ENCODE data around the gene KCNA1.
A peak's percentile ranks its signal among the peaks of the same experiment; 100 is the strongest.

KCNA1 gene

DNA sequence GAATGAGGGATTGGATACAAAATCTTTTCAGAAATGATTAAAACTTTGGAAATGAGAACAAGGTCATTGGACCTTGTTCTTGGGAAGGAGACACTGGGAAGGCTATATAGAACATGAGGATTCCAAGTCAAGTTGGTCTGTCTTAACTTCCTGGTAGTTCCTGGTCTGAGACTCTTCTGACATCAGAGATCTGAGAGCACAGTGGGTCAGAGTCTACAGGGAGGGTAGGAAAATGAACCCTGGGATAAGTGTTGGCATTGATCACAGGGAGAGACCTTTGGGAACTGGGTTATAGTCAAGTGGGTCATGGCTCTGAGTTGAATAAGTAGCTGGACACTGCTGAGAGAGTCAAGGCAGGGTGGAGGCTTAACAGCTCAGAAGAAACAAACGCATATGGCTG lies 17.3 kb upstream of the KCNA1 start:
- in situ Hi-C loops (cut with MboI; ENCODE audit: low sequenced_read_pairs), result no loop called here
- H3K9me3 ChIP-seq, result no peaks in the 10 kb centered on the region
- no peak overlapping the region for H3K4me3 ChIP-seq
- no peaks in the 10 kb centered on the region for H3K36me3 ChIP-seq (replicated peaks)
- no peaks in the 10 kb centered on the region; the same call in none of the 2 replicates for H3K27me3 ChIP-seq (ENCODE audit: low read depth)
- H3K4me1 ChIP-seq, result no peaks in the 10 kb centered on the region
- no peak for DNase-seq (ENCODE audit: low spot score in 2 of 2)

- Histone ChIP-seq H3K9me3 (no peaks in the 10 kb centered on the region), H3K27me3 (ENCODE audit: low read depth) (no peaks in the 10 kb centered on the region; the same call in none of the 2 replicates), H3K36me3 (replicated peaks) (no peaks in the 10 kb centered on the region), H3K4me1 (no peaks in the 10 kb centered on the region), H3K4me3 (no peak overlapping the region)
- in situ Hi-C loops (cut with MboI; ENCODE audit: low sequenced_read_pairs), result no loop called here
- no peak for DNase-seq (ENCODE audit: low spot score in 2 of 2)
These were observed 15.7 kb upstream of the KCNA1 start for GRCh38 chr12:4894019-4894418.

- Histone ChIP-seq H3K4me1 (no peaks in the 10 kb centered on the region), H3K9me3 (no peaks in the 10 kb centered on the region), H3K4me3 (no peak overlapping the region), H3K27me3 (ENCODE audit: low read depth) (no peaks in the 10 kb centered on the region; the same call in 1 of the 2 replicates), H3K36me3 (replicated peaks) (no peaks in the 10 kb centered on the region)
- in situ Hi-C loops (cut with MboI; ENCODE audit: low sequenced_read_pairs), result no loop called here
- no peak for DNase-seq (ENCODE audit: low spot score in 2 of 2)
These were observed 10.3 kb upstream of the KCNA1 start for GRCh38 chr12:4899364-4899763.

DNA sequence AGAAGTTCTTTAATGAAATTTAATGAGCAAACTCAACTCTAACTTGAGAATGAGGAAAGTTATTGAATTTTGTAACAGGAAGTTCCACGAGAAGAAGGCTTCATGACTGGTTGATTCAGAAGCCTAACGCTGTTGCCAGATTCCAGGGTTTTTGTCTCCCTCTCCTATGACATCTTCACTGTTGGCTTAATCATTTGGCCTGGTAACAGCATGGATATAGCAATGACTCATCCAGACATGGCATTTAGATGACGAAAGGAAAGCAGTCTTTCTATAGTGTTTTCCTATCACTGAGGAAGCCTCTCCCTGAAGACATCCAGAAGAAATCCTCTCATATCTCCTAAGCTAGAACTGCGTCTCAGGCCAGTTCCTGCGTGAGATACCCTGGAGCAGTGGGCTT lies 9.4 kb upstream of the KCNA1 start:
- Histone ChIP-seq H3K36me3 (replicated peaks) (no peaks in the 10 kb centered on the region), H3K4me3 (no peak overlapping the region), H3K4me1 (no peaks in the 10 kb centered on the region), H3K27me3 (ENCODE audit: low read depth) (no peaks in the 10 kb centered on the region; the same call in 1 of the 2 replicates), H3K9me3 (no peaks in the 10 kb centered on the region)
- no peak for DNase-seq (ENCODE audit: low spot score in 2 of 2)
- in situ Hi-C loops (cut with MboI; ENCODE audit: low sequenced_read_pairs), result no loop called here

- Histone ChIP-seq H3K4me1 (no peaks in the 10 kb centered on the region), H3K36me3 (replicated peaks) (no peaks in the 10 kb centered on the region), H3K9me3 (no peaks in the 10 kb centered on the region), H3K4me3 (no peak overlapping the region), H3K27me3 (ENCODE audit: low read depth) (peaks cover 21% of the 10 kb centered on the region)
- in situ Hi-C loops (cut with MboI; ENCODE audit: low sequenced_read_pairs), result no loop called here
- no peak for DNase-seq (ENCODE audit: low spot score in 2 of 2)
These were observed 4.4 kb upstream of the KCNA1 start for GRCh38 chr12:4905316-4905715.

DNA sequence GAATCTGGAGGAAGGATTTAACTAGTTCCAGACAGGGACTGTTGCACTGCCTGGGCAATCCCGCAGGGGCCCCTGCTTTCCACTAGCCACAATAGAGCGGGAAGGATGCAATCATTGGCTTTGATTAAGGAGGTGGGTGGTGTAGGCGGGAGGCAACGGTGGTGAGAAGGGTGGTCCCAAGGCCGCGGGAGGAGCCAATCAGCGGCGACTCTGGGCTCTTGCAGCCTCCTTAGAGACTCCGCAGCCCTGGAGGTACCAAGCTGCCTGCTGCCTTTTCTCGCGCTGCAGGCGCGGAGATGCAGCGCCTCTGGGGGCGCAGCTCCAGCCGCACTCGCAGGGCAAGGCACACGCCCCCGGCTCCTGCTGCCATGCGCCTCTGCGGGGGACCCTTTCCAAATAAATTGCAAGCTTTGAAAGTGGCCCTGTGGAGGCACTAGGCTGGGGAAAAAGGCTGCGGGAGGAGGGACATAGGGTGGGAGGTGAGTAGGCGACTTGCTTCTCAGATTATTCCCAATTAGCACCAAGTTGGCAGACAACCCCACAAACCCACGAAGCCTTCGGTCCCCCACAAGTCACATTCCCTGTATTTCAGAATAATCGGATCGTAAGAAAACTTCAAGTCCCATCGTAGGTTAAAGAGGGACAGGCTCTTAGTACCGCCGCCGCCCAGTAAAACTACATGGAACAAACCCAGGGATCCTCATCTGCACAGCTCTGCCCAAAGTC lies 858 bp upstream of the KCNA1 start:
- Histone ChIP-seq H3K27me3 (ENCODE audit: low read depth) (peaks cover 33% of the 10 kb centered on the region), H3K9me3 (no peaks in the 10 kb centered on the region), H3K36me3 (replicated peaks) (no peaks in the 10 kb centered on the region), H3K4me1 (no peaks in the 10 kb centered on the region), H3K4me3 (no peak overlapping the region)
- DNase-seq (ENCODE audit: low spot score in 2 of 2), result peak; percentile 6 to 49
- in situ Hi-C loops (cut with MboI; ENCODE audit: low sequenced_read_pairs), result no loop called here

DNA sequence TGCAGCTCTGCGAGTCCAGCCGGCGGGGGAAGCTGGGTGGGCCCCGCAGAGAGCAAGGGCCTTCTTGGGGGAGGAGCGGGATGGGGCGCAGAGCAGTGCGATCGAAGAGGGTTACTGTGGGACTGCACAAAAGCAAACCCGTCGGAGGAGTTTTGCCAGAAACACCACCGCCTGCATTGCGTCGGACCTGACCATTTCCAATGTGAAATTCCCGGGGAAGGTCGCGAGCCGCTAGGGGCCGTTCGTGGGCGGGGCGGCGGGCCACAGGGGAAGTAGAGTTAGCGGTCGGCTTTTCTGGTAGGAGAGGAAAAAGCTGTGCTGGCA lies 333 bp upstream of the KCNA1 start:
- Histone ChIP-seq H3K9me3 (no peaks in the 10 kb centered on the region), H3K27me3 (ENCODE audit: low read depth) (peaks cover 37% of the 10 kb centered on the region), H3K36me3 (replicated peaks) (no peaks in the 10 kb centered on the region), H3K4me3 (no peak overlapping the region), H3K4me1 (no peaks in the 10 kb centered on the region)
- DNase-seq (ENCODE audit: low spot score in 2 of 2), result peak in 1 of 2 experiments; percentile 14
- in situ Hi-C loops (cut with MboI; ENCODE audit: low sequenced_read_pairs), result no loop called here

DNA sequence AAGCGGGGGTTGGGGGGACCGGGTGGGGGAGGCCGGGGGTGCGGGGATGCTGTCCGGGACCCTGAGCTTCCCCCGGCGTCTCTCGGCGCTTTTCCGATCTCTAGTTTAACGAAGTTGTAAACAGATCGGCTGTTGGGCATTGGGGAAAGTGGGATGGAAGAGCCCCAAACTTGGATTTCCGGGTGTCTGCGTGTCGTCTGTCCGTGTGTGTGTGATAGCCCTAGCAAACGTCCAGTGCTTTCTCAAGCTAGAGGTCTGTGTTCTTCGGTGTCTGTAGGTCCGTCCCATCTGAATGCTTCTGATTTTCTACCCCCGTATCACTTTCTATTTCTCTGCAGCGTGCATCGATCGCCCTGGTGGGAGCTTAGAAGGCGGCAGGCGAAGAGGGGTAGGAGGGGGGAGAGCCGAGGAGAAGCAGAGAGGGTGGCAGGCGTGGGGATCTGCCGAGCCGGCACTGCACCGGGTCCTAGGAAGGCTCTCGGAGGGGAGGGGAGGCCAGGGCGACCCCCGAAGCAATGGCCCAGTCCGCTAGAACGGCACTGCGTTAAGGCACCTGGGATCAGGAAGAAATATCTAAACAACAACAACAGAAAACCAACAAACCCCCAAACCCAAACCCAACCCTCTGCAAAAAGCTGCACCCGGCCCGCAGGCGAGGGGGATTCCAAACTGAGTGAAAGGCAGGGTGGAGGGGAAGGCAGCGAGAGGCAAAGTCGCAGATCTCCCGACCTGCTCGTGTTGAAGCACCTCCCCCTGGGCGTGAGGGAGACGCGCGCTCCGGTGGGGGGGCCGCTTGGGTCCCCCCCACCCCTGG lies 1.0 kb downstream of the KCNA1 start:
- in situ Hi-C loops (cut with MboI; ENCODE audit: low sequenced_read_pairs), result no loop called here
- no peaks in the 10 kb centered on the region for H3K36me3 ChIP-seq (replicated peaks)
- DNase-seq (ENCODE audit: low spot score in 2 of 2), result no peak

DNA sequence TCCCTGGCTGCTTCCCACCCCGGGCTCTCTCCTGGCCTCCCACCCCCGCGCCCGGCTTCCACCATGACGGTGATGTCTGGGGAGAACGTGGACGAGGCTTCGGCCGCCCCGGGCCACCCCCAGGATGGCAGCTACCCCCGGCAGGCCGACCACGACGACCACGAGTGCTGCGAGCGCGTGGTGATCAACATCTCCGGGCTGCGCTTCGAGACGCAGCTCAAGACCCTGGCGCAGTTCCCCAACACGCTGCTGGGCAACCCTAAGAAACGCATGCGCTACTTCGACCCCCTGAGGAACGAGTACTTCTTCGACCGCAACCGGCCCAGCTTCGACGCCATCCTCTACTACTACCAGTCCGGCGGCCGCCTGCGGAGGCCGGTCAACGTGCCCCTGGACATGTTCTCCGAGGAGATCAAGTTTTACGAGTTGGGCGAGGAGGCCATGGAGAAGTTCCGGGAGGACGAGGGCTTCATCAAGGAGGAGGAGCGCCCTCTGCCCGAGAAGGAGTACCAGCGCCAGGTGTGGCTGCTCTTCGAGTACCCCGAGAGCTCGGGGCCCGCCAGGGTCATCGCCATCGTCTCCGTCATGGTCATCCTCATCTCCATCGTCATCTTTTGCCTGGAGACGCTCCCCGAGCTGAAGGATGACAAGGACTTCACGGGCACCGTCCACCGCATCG lies 1.8 kb downstream of the KCNA1 start:
- Histone ChIP-seq H3K36me3 (replicated peaks) (no peaks in the 10 kb centered on the region), H3K4me3 (no peak overlapping the region), H3K4me1 (no peaks in the 10 kb centered on the region), H3K27me3 (ENCODE audit: low read depth) (peaks cover 39% of the 10 kb centered on the region), H3K9me3 (no peaks in the 10 kb centered on the region)
- no peak for DNase-seq (ENCODE audit: low spot score in 2 of 2)
- in situ Hi-C loops (cut with MboI; ENCODE audit: low sequenced_read_pairs), result no loop called here

More for the DNA sequence above, 1.0 kb downstream of the KCNA1 start:
- H3K9me3 ChIP-seq, result no peaks in the 10 kb centered on the region
- H3K27me3 ChIP-seq (ENCODE audit: low read depth), result peaks cover 37% of the 10 kb centered on the region
- H3K4me1 ChIP-seq, result no peaks in the 10 kb centered on the region
- H3K4me3 ChIP-seq, result no peak overlapping the region

GRCh38 chr12:4914720-4915119 lies 5.0 kb downstream of the KCNA1 start:
- no peak for DNase-seq (ENCODE audit: low spot score in 2 of 2)
- Histone ChIP-seq H3K4me1 (no peaks in the 10 kb centered on the region), H3K27me3 (ENCODE audit: low read depth) (peaks cover 25% of the 10 kb centered on the region), H3K4me3 (no peak overlapping the region), H3K36me3 (replicated peaks) (no peaks in the 10 kb centered on the region), H3K9me3 (no peaks in the 10 kb centered on the region)
- in situ Hi-C loops (cut with MboI; ENCODE audit: low sequenced_read_pairs), result no loop called here

- peaks cover 21% of the 10 kb centered on the region for H3K27me3 ChIP-seq (ENCODE audit: low read depth)
- in situ Hi-C loops (cut with MboI; ENCODE audit: low sequenced_read_pairs), result no loop called here
- no peaks in the 10 kb centered on the region for H3K36me3 ChIP-seq (replicated peaks)
- no peaks in the 10 kb centered on the region for H3K9me3 ChIP-seq
- H3K4me1 ChIP-seq, result no peaks in the 10 kb centered on the region
- no peak for DNase-seq (ENCODE audit: low spot score in 2 of 2)
- no peak overlapping the region for H3K4me3 ChIP-seq
These were observed 6.0 kb downstream of the KCNA1 start for GRCh38 chr12:4915752-4916151.

- Histone ChIP-seq H3K36me3 (replicated peaks) (no peaks in the 10 kb centered on the region), H3K4me3 (no peak overlapping the region), H3K27me3 (ENCODE audit: low read depth) (peaks cover 12% of the 10 kb centered on the region), H3K4me1 (no peaks in the 10 kb centered on the region), H3K9me3 (no peaks in the 10 kb centered on the region)
- in situ Hi-C loops (cut with MboI; ENCODE audit: low sequenced_read_pairs), result no loop called here
- no peak for DNase-seq (ENCODE audit: low spot score in 2 of 2)
These were observed 9.4 kb downstream of the KCNA1 start for GRCh38 chr12:4918950-4919660.

DNA sequence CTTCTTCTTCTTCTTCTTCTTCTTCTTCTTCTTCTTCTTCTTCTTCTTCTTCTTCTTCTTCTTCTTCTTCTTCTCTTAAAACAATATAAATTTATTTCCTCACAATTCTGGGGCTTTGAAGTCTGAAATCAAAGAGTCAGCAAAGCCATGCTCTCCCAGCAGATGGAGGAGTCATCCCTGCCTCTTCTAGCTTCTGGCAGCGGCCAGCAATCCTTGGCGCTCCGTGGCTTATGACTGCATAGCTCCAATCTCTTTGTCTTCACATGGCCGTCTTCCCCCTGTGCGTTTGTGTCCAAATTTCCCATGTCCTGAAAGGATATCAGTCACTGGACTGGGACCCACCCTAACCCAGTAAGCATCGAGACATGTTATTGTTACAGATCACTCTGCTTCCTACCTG lies 22.9 kb downstream of the KCNA1 start:
- no peak for DNase-seq (ENCODE audit: low spot score in 2 of 2)
- no peaks in the 10 kb centered on the region for H3K36me3 ChIP-seq (replicated peaks)
- no peaks in the 10 kb centered on the region for H3K4me1 ChIP-seq
- in situ Hi-C loops (cut with MboI; ENCODE audit: low sequenced_read_pairs), result no loop called here
- H3K4me3 ChIP-seq, result no peak overlapping the region
- H3K9me3 ChIP-seq, result no peaks in the 10 kb centered on the region
- H3K27me3 ChIP-seq (ENCODE audit: low read depth), result peaks cover 6% of the 10 kb centered on the region; the same call in 1 of the 2 replicates

Data from HAP-1 (cell line).